HepG2 (cell line): ENCODE measurements around the gene ARRDC3. TPM values are rescaled to one million over a fixed set of nuclear protein-coding genes. Genes with fewer than 3 reads are reported as not detected.
A peak's percentile ranks its signal among the peaks of the same experiment; 100 is the strongest.

Experiments used
- DRAP1 ChIP-seq: IDR thresholded peaks from 2 replicates; pipeline ENCODE4 v1.6.1; 2016; ENCODE audit warnings: missing genetic modification reagents, missing compliant biosample characterization
- HOXA5 ChIP-seq: sonication (generic); formaldehyde crosslinking; IDR thresholded peaks from 2 replicates; pipeline ENCODE4 v1.4.0; 2020; ENCODE audit warnings: missing genetic modification reagents
- ISL2 ChIP-seq: sonication (generic); formaldehyde crosslinking; IDR thresholded peaks from 2 replicates; pipeline ENCODE4 v1.5.0; 2020; ENCODE audit warnings: missing genetic modification reagents
- KLF15 ChIP-seq: sonication (generic); formaldehyde crosslinking; IDR thresholded peaks from 2 replicates; pipeline ENCODE4 v1.8.1; 2023; ENCODE audit warnings: borderline replicate concordance, mild to moderate bottlenecking, inconsistent platforms, missing genetic modification reagents, mixed read lengths
- MED8 ChIP-seq: sonication (generic); formaldehyde crosslinking; IDR thresholded peaks from 2 replicates; pipeline ENCODE4 v1.8.1; 2023; ENCODE audit warnings: mild to moderate bottlenecking, missing genetic modification reagents; ENCODE audit not compliant: insufficient replicate concordance
- MTERF4 ChIP-seq: sonication (generic); formaldehyde crosslinking; IDR thresholded peaks from 2 replicates; pipeline ENCODE4 v1.8.0; 2023; ENCODE audit warnings: mild to moderate bottlenecking, missing genetic modification reagents
- NFAT5 ChIP-seq: sonication (generic); formaldehyde crosslinking; IDR thresholded peaks from 2 replicates; pipeline ENCODE4 v1.4.0; 2020; ENCODE audit warnings: missing genetic modification reagents
- ONECUT2 ChIP-seq: sonication (generic); formaldehyde crosslinking; IDR thresholded peaks from 2 replicates; pipeline ENCODE4 v1.4.0; 2020; ENCODE audit warnings: missing genetic modification reagents
- POLR2G ChIP-seq: fragments of 200-400 bp; formaldehyde crosslinking; IDR thresholded peaks from 2 replicates; pipeline ENCODE4 v1.6.1; 2018; ENCODE audit warnings: mild to moderate bottlenecking, low read depth, low read length, moderate library complexity
- SPEN ChIP-seq: sonication (generic); formaldehyde crosslinking; IDR thresholded peaks from 2 replicates; pipeline ENCODE4 v1.5.1; 2020; ENCODE audit warnings: low read depth, mild to moderate bottlenecking, missing genetic modification reagents
- TGIF2 ChIP-seq: IDR thresholded peaks from 2 replicates; pipeline ENCODE4 v1.6.1; 2016; ENCODE audit warnings: control low read depth, missing compliant biosample characterization
- THAP9 ChIP-seq: sonication (generic); formaldehyde crosslinking; IDR thresholded peaks from 2 replicates; pipeline ENCODE4; 2020; ENCODE audit warnings: missing genetic modification reagents, mild to moderate bottlenecking, borderline replicate concordance
- YEATS4 ChIP-seq: sonication (generic); formaldehyde crosslinking; IDR thresholded peaks from 2 replicates; pipeline ENCODE4 v1.4.0; 2020; ENCODE audit warnings: missing genetic modification reagents, borderline replicate concordance
- ZBTB7B ChIP-seq: sonication (generic); formaldehyde crosslinking; IDR thresholded peaks from 2 replicates; pipeline ENCODE4 v1.4.0; 2020; ENCODE audit warnings: missing genetic modification reagents
- ZNF326 ChIP-seq: sonication (generic); formaldehyde crosslinking; IDR thresholded peaks from 2 replicates; pipeline ENCODE4 v1.4.0; 2020; ENCODE audit warnings: missing genetic modification reagents, borderline replicate concordance
- ZNF383 ChIP-seq: sonication (generic); formaldehyde crosslinking; IDR thresholded peaks from 2 replicates; pipeline ENCODE4 v1.4.0; 2020; ENCODE audit warnings: missing genetic modification reagents, mild to moderate bottlenecking, borderline replicate concordance
- ZNF557 ChIP-seq: sonication (generic); formaldehyde crosslinking; IDR thresholded peaks from 2 replicates; pipeline ENCODE4 v1.4.0; 2020; ENCODE audit warnings: missing genetic modification reagents
- ZNF749 ChIP-seq: sonication (generic); formaldehyde crosslinking; IDR thresholded peaks from 2 replicates; pipeline ENCODE4 v1.8.0; 2022; ENCODE audit warnings: mild to moderate bottlenecking, missing genetic modification reagents, moderate library complexity, borderline replicate concordance
- ZNF782 ChIP-seq: sonication (generic); formaldehyde crosslinking; IDR thresholded peaks from 2 replicates; pipeline ENCODE4 v1.4.0; 2020; ENCODE audit warnings: missing genetic modification reagents, mild to moderate bottlenecking, borderline replicate concordance
- polyA plus RNA-seq, 8 experiments: library from polyadenylated mRNA; depleted of rRNA in 3 of 8; stranded (reverse) in 7 of 8; unstranded in 1 of 8; fragments of >200 nt; fragmentation: Illumina TruSeq in 4 of 8; extraction: Trizol in 4 of 8; gene quantifications; 2 replicates each; pipeline versions ENCODE4 v1.2.1 to v1.2.3, GENCODE V29; 2011 to 2016; ENCODE audit warnings: low read depth in 4 of 8, missing spikeins in 1 of 8, mixed read lengths in 1 of 8; ENCODE audit not compliant: insufficient read depth in 1 of 8
- total RNA-seq, 5 experiments: library from RNA; depleted of rRNA; stranded (reverse); fragments of >200 nt; fragmentation: Illumina TruSeq; extraction: Trizol; gene quantifications; 2 replicates each; pipeline ENCODE4 v1.2.3, GENCODE V29; 2016; ENCODE audit warnings: low read depth in 1 of 5

Gene ARRDC3
- total and polyA plus RNA-seq, 2 of the 13 experiments (the other 11 are each of a cell fraction or from before 2014, with no cell fraction given): 3.4 to 24.4 TPM

- TF ChIP-seq THAP9 (CRISPR knock-in tag) (peak; percentile 22; the same call in 1 of the 2 replicates), POLR2G (peak; percentile 99), ONECUT2 (CRISPR knock-in tag) (no peak), NFAT5 (no peak), ZNF383 (CRISPR knock-in tag) (0 out of 2 replicates have a peak, but pooled peaks have one; percentile 37), DRAP1 (CRISPR knock-in tag) (peak; percentile 97), SPEN (CRISPR knock-in tag) (peak; percentile 65; the same call in 1 of the 2 replicates), ISL2 (CRISPR knock-in tag) (no peak), ZNF782 (CRISPR knock-in tag) (peak; percentile 73; the same call in 1 of the 2 replicates), MTERF4 (CRISPR knock-in tag) (no peak), ZNF326 (no peak), ZBTB7B (CRISPR knock-in tag) (no peak), ZNF749 (CRISPR knock-in tag) (0 out of 2 replicates have a peak, but pooled peaks have one; percentile 32), YEATS4 (CRISPR knock-in tag) (no peak; the same call in 1 of the 2 replicates), TGIF2 (CRISPR knock-in tag) (peak; percentile 37; the same call in 1 of the 2 replicates), KLF15 (CRISPR knock-in tag) (no peak), HOXA5 (CRISPR knock-in tag) (peak; percentile 12; the same call in 1 of the 2 replicates), ZNF557 (CRISPR knock-in tag) (no peak), MED8 (peak; percentile 36)
Measured at GRCh38 chr5:91383027-91383955, at the start of gene ARRDC3 (continued).
